Measurements from ENCODE around the gene DLGAP1. TPM values are rescaled to one million over a fixed set of nuclear protein-coding genes. Genes with fewer than 3 reads are reported as not detected.

DLGAP1 gene
- total RNA-seq, 1 donor from 2014 or later, result 7.7 TPM

- Mint-ChIP-seq H3K4me1 (ENCODE audit: low read depth) (no peaks in the 10 kb centered on the region), H3K27me3 (ENCODE audit: low read depth) (peaks cover 6% of the 10 kb centered on the region), H3K36me3 (ENCODE audit: low read depth) (no peaks in the 10 kb centered on the region), H3K9me3 (ENCODE audit: low read depth) (no peaks in the 10 kb centered on the region), H3K4me3 (ENCODE audit: unreplicated experiment) (no peak overlapping the region), H3K27ac (ENCODE audit: unreplicated experiment) (no peak overlapping the region)
- no peak for TF ChIP-seq CTCF (IDR thresholded peaks at IDR 0.05)
- DNase-seq (ENCODE audit: low spot score), result no peak
These were observed 16.2 kb downstream of the DLGAP1 start for GRCh38 chr18:4438938-4439337.

GRCh38 chr18:4433717-4434116 is 21.4 kb downstream of the DLGAP1 start:
- Mint-ChIP-seq H3K4me3 (ENCODE audit: unreplicated experiment) (no peak overlapping the region), H3K27ac (ENCODE audit: unreplicated experiment) (no peak overlapping the region), H3K4me1 (ENCODE audit: low read depth) (no peaks in the 10 kb centered on the region), H3K36me3 (ENCODE audit: low read depth) (peaks cover 1% of the 10 kb centered on the region), H3K9me3 (ENCODE audit: low read depth) (no peaks in the 10 kb centered on the region), H3K27me3 (ENCODE audit: low read depth) (peaks cover 2% of the 10 kb centered on the region)
- TF ChIP-seq CTCF (IDR thresholded peaks at IDR 0.05), result no peak
- DNase-seq (ENCODE audit: low spot score), result no peak

GRCh38 chr18:4430836-4431235 is 24.3 kb downstream of the DLGAP1 start:
- Mint-ChIP-seq H3K9me3 (ENCODE audit: low read depth) (no peaks in the 10 kb centered on the region), H3K27me3 (ENCODE audit: low read depth) (peaks cover 2% of the 10 kb centered on the region), H3K27ac (ENCODE audit: unreplicated experiment) (no peak overlapping the region), H3K4me1 (ENCODE audit: low read depth) (no peaks in the 10 kb centered on the region), H3K36me3 (ENCODE audit: low read depth) (peaks cover 1% of the 10 kb centered on the region), H3K4me3 (ENCODE audit: unreplicated experiment) (no peak overlapping the region)
- DNase-seq (ENCODE audit: low spot score), result no peak
- TF ChIP-seq CTCF (IDR thresholded peaks at IDR 0.05), result no peak

GRCh38 chr18:4417714-4418113 is 37.4 kb downstream of the DLGAP1 start:
- Mint-ChIP-seq H3K4me1 (ENCODE audit: low read depth) (no peaks in the 10 kb centered on the region), H3K27me3 (ENCODE audit: low read depth) (no peaks in the 10 kb centered on the region), H3K36me3 (ENCODE audit: low read depth) (peaks cover 6% of the 10 kb centered on the region), H3K9me3 (ENCODE audit: low read depth) (peaks cover 16% of the 10 kb centered on the region), H3K27ac (ENCODE audit: unreplicated experiment) (no peak overlapping the region), H3K4me3 (ENCODE audit: unreplicated experiment) (no peak overlapping the region)
- DNase-seq (ENCODE audit: low spot score), result no peak
- no peak for TF ChIP-seq CTCF (IDR thresholded peaks at IDR 0.05)

GRCh38 chr18:4416976-4417375 is 38.1 kb downstream of the DLGAP1 start:
- Mint-ChIP-seq H3K4me3 (ENCODE audit: unreplicated experiment) (no peak overlapping the region), H3K27me3 (ENCODE audit: low read depth) (no peaks in the 10 kb centered on the region), H3K4me1 (ENCODE audit: low read depth) (no peaks in the 10 kb centered on the region), H3K27ac (ENCODE audit: unreplicated experiment) (no peak overlapping the region), H3K36me3 (ENCODE audit: low read depth) (peaks cover 6% of the 10 kb centered on the region), H3K9me3 (ENCODE audit: low read depth) (peaks cover 16% of the 10 kb centered on the region)
- TF ChIP-seq CTCF (IDR thresholded peaks at IDR 0.05), result no peak
- DNase-seq (ENCODE audit: low spot score), result no peak
